ENCODE data around the gene HYDIN.

GRCh38 chr16:71214746-71215381 is 15.7 kb downstream of the HYDIN start:
- TF ChIP-seq EP300 (IDR thresholded peaks at IDR 0.05) (no peak), CTCF (IDR thresholded peaks at IDR 0.05) (no peak), POLR2AphosphoS5 (IDR thresholded peaks at IDR 0.05) (no peak)

Measured in suprapubic skin (tissue), 4 donors.